Activated gamma-delta T cell treated with Interleukin-2 at 50 U/mL for 16 hours (primary cell): Measurements from ENCODE around the gene RNF213.

ENCODE experiments used
- DNase-seq: peaks from one replicate; pipeline ENCODE4 v3.0.0-alpha.2; 2020

RNF213 gene

GRCh38 chr17:80374732-80375585, 114.3 kb downstream of the RNF213 start:
- no peak for DNase-seq

DNA sequence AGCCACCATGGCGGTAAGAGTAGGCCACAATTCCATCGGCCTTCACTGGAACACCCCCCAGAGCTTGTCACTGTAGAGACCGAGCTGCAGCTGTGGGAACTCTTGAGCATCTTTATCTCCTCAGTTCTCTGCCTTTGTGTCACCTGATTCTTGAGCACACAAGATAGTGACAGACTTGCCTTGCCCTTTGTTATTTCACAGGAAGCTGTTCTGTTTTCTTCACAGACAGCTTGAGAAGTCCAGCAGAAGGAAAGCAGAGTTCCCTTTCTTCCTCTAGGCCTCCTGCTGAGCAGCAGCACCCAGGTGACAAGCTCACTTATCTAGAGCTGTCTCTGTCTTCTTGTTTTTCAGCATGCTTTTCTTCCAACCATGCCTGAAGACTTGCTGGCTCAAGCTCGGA, 115.9 kb downstream of the RNF213 start:
- no peak for DNase-seq

DNA sequence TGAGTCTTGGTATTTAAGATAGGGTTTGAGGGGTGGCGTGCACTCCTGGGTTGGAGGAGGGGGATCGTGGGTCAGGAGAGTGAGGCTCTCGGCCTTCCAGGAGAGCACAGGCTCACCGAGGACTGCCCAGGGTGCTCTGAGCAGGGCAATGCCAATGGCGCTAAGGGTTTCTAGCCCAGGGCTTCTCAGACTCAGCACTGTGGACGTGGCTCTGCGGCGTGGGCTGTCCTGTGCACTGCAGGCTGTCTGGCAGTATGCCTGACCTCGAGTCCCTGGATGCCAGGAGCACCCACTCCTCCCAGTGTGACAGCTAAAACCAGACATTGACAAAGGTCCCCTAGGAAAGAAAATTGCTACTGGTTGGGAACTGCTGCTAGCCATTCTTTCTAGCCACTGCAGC, 117.1 kb downstream of the RNF213 start:
- DNase-seq = no peak

- DNase-seq = no peak
Measured at GRCh38 chr17:80379348-80379747, 118.7 kb downstream of the RNF213 start.

- no peak for DNase-seq
Measured at GRCh38 chr17:80380068-80380467, 119.4 kb downstream of the RNF213 start.

DNA sequence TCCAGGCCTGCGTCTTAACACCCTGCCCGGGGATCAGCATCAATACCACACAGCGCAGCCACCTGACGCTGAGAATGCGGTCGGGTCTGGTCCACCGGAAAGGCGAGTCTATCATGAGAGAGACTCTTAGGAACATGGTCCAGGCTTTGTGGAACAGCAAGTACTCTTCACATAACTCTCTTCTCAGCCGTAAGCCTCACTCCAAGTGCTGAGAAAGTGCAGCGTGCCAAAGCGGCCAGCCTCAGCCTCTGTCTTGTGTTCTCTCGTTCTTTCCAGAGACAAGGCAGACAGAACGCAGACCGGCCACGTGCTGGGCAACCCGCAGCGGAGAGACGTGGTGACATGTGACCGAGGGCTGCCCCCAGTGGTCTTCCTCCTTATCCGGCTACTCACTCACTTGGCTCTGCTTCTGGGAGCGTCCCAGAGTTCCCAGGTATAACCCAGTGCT, 119.9 kb downstream of the RNF213 start:
- DNase-seq = no peak

DNA sequence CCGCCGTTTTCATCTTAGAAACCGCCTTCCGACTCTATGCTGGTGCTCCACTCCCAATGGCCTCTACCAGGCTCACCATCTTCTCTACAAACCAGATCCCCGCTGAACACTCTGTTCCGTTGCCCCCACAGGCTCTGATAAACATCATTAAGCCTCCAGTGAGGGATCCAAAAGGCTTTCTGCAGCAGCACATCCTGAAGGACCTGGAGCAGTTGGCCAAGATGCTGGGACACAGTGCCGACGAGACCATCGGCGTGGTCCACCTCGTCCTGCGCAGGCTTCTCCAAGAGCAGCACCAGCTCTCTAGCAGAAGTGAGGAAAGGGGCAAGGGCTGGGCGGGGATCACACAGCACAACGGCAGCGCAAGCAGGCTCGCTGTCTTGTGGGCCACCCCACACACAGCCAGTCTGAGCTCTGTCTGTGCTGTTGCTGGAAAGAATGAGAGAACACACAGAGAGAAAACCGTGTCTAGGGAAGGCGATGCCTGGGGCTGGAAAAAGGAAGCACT, 120.8 kb downstream of the RNF213 start:
- no peak for DNase-seq

DNA sequence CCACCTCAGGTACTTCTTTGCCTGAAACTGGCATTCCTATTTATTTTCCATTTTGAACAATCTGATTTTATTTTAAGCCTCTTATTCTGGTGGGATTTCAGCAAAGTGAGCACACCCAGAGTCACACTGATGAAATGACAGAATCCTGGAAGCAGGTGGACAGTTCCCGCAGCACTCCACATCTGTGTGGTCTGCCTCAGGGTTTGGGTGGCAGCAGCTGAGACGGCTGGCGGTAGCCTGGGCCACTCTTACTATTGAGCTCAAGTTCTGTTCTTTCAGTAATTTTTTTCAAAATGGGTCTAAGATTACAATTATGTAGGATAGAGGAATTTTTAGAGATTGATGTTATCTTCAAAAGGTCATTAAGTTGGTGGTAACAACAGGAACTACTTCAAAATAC, 121.8 kb downstream of the RNF213 start:
- no peak for DNase-seq

DNA sequence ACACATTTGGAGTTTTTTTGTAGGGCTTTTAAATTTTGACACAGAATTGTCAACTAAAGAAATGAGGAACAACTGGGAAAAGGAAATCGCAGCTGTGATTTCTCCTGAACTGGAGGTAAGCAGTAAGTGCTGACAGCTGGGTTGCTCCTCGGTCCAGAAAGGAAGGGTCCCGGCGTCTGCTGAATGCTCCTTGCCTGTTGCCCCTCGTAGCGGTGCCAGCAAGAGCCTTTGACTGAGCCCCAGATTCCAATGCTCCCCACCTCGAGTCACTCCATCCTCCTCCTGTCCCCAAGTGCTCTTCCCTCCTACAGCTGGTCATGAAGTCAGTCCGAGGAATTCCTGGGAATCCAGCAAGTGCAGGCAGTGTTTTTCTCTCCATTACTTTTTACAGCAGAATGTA, 122.3 kb downstream of the RNF213 start:
- no peak for DNase-seq

- no peak for DNase-seq
Measured at GRCh38 chr17:80384078-80384960, 123.7 kb downstream of the RNF213 start.

- no peak for DNase-seq
Measured at GRCh38 chr17:80385046-80385445, 124.4 kb downstream of the RNF213 start.

GRCh38 chr17:80386341-80386740, 125.7 kb downstream of the RNF213 start:
- no peak for DNase-seq

- DNase-seq = no peak
Measured at GRCh38 chr17:80387071-80387470, 126.4 kb downstream of the RNF213 start.

DNA sequence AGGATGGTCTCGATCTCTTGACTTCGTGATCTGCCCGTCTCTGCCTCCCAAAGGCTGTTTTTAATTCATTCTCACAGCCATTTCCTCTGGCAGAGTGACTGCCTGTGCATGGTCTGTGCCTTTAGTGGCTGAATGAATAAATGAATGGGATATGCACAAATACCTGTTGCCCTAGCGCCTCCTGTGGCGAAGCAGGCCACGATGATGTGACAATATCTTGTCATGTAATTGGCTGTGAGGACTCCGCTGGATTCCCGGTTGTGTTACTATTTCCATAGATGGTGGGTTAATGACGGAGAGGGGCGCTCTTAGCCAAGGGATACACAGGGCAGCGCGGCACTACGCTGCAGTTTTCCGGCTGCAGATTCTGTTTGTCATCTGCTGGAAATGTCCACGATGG, 127.5 kb downstream of the RNF213 start:
- DNase-seq = no peak

- DNase-seq = no peak
Measured at GRCh38 chr17:80388601-80389000, 127.9 kb downstream of the RNF213 start.

GRCh38 chr17:80389011-80389995, 128.7 kb downstream of the RNF213 start:
- no peak for DNase-seq

GRCh38 chr17:80393241-80393890, 132.7 kb downstream of the RNF213 start:
- DNase-seq = no peak

- DNase-seq = no peak
Measured at GRCh38 chr17:80393961-80394360, 133.3 kb downstream of the RNF213 start.

GRCh38 chr17:80394629-80395216, 134.1 kb downstream of the RNF213 start:
- DNase-seq = no peak

GRCh38 chr17:80395402-80396151, 134.9 kb downstream of the RNF213 start:
- no peak for DNase-seq
